Cerebellar nuclear complex (tissue), 1 donor: ENCODE results near the gene RPP30.

Source experiments
- DNase-seq, 2 experiments: peaks; one replicate each; lab custom pipeline; 2025; lab: John Stamatoyannopoulos, UW

Gene RPP30

GRCh38 chr10:90944749-90945148 is 73.0 kb downstream of the RPP30 start:
- DNase-seq = no peak

GRCh38 chr10:90945491-90946070 is 73.8 kb downstream of the RPP30 start:
- DNase-seq = no peak

- DNase-seq = no peak
These were observed 75.5 kb downstream of the RPP30 start for GRCh38 chr10:90947030-90947960.
